GM12878 (cell line): ENCODE results near the gene PHF23. TPM values are rescaled to one million over a fixed set of nuclear protein-coding genes. Genes with fewer than 3 reads are reported as not detected.

Experiments used
- ATF3 ChIP-seq: IDR thresholded peaks from 2 replicates; pipeline ENCODE4 v1.6.1; 2011; ENCODE audit warnings: low read depth, mild to moderate bottlenecking, low read length, moderate library complexity, borderline replicate concordance; ENCODE audit errors: extremely low read depth
- CREB1 ChIP-seq: IDR thresholded peaks from 2 replicates; pipeline ENCODE4 v1.6.1; 2012; ENCODE audit warnings: low read depth, mild to moderate bottlenecking, inconsistent platforms
- CREM ChIP-seq: IDR thresholded peaks from 2 replicates; pipeline ENCODE4 v1.6.1; 2014; ENCODE audit warnings: antibody characterized with exemption, low read depth
- E4F1 ChIP-seq: fragments of 450-650 bp; IDR thresholded peaks from 2 replicates; pipeline ENCODE4 v1.6.1; 2018; ENCODE audit warnings: borderline replicate concordance, mild to moderate bottlenecking; ENCODE audit not compliant: partially characterized antibody
- HDAC2 ChIP-seq: fragments of 200-600 bp; sonication (generic); IDR thresholded peaks from 2 replicates; pipeline ENCODE4 v1.6.1; 2017
- KAT2A ChIP-seq: conservative IDR thresholded peaks from 2 replicates; pipeline ENCODE4 v1.6.1; 2011; ENCODE audit warnings: low read depth, low read length; ENCODE audit not compliant: control insufficient read depth
- KDM1A ChIP-seq: fragments of 200-600 bp; sonication (generic); IDR thresholded peaks from 2 replicates; pipeline ENCODE4 v1.6.1; 2016; ENCODE audit warnings: borderline replicate concordance
- MAX ChIP-seq: IDR thresholded peaks from 2 replicates; pipeline ENCODE4 v1.6.1; 2012; ENCODE audit warnings: low read depth, low read length, improper control_type of control experiment
- MTA3 ChIP-seq: IDR thresholded peaks from 2 replicates; pipeline ENCODE4 v1.6.1; 2012; ENCODE audit warnings: low read length, inconsistent platforms, borderline replicate concordance
- MXI1 ChIP-seq: fragments of 150-350 bp; IDR thresholded peaks from 2 replicates; pipeline ENCODE4 v1.6.1; 2011; ENCODE audit warnings: low read depth, mild to moderate bottlenecking, inconsistent platforms, low read length, improper control_type of control experiment
- NFXL1 ChIP-seq: fragments of 450-650 bp; IDR thresholded peaks from 2 replicates; pipeline ENCODE4 v1.6.1; 2017; ENCODE audit warnings: antibody characterized with exemption, mild to moderate bottlenecking, borderline replicate concordance
- NFYB ChIP-seq: IDR thresholded peaks from 2 replicates; pipeline ENCODE4 v1.6.1; 2011; ENCODE audit warnings: low read depth, mild to moderate bottlenecking, low read length, improper control_type of control experiment, moderate library complexity; ENCODE audit not compliant: insufficient read depth
- PKNOX1 ChIP-seq: fragments of 450-650 bp; IDR thresholded peaks from 2 replicates; pipeline ENCODE4 v1.6.1; 2016; ENCODE audit warnings: mild to moderate bottlenecking
- POLR2AphosphoS5 ChIP-seq: IDR thresholded peaks from 2 replicates; pipeline ENCODE4 v1.6.1; 2011; ENCODE audit warnings: mild to moderate bottlenecking, low read length, inconsistent platforms
- SIX5 ChIP-seq: IDR thresholded peaks from 2 replicates; pipeline ENCODE4 v1.6.1; 2011; ENCODE audit warnings: mild to moderate bottlenecking, low read depth, low read length, moderate library complexity; ENCODE audit not compliant: severe bottlenecking
- SMAD5 ChIP-seq: IDR thresholded peaks from 2 replicates; pipeline ENCODE4 v1.6.1; 2016; ENCODE audit warnings: antibody characterized with exemption, low read depth
- SMC3 ChIP-seq: IDR thresholded peaks from 2 replicates; pipeline ENCODE4 v1.6.1; 2011; ENCODE audit warnings: low read length, improper control_type of control experiment, borderline replicate concordance
- SPI1 ChIP-seq: IDR thresholded peaks from 2 replicates; pipeline ENCODE4 v1.6.1; 2011; ENCODE audit warnings: low read depth, mild to moderate bottlenecking, low read length, moderate library complexity, borderline replicate concordance; ENCODE audit not compliant: insufficient read depth
- STAT3 ChIP-seq: IDR thresholded peaks from 2 replicates; pipeline ENCODE4 v1.6.1; 2011; ENCODE audit warnings: low read depth, low read length, improper control_type of control experiment
- SUZ12 ChIP-seq: fragments of 200-600 bp; sonication (generic); IDR thresholded peaks from one replicate; pipeline ENCODE4 v1.6.1; 2018; ENCODE audit warnings: antibody characterized with exemption, mild to moderate bottlenecking; ENCODE audit not compliant: unreplicated experiment
- TCF12 ChIP-seq: IDR thresholded peaks from 2 replicates; pipeline ENCODE4 v1.6.1; 2011; ENCODE audit warnings: low read depth, mild to moderate bottlenecking, low read length
- ZBTB11 ChIP-seq: fragments of 450-650 bp; formaldehyde crosslinking; IDR thresholded peaks from 2 replicates; pipeline ENCODE4 v1.5.0; 2022; ENCODE audit warnings: mild to moderate bottlenecking, missing genetic modification characterization
- ZNF384 ChIP-seq: IDR thresholded peaks from 2 replicates; pipeline ENCODE4 v1.6.1; 2012; ENCODE audit warnings: low read depth, mild to moderate bottlenecking, low read length, improper control_type of control experiment, borderline replicate concordance
- polyA plus RNA-seq, 11 experiments: library from polyadenylated mRNA; depleted of rRNA in 4 of 11; unstranded in 6 of 11; stranded (reverse) in 5 of 11; fragments of >200 nt; fragmentation: Nextera tagmentation in 4 of 11; fragmentation: Illumina TruSeq in 1 of 11; extraction: Ambion mirVana in 4 of 11; extraction: Trizol in 1 of 11; gene quantifications; 1 replicate in 1 of 11; 2 replicates in 10 of 11; pipeline versions ENCODE4 v1.2.1 to v1.2.3, GENCODE V29; 2011 to 2016; ENCODE audit warnings: inconsistent platforms in 2 of 11, missing spikeins in 2 of 11, low read depth in 1 of 11
- total RNA-seq, 4 experiments: library from RNA; depleted of rRNA in 3 of 4; stranded (reverse); fragments of >200 nt in 3 of 4; fragmentation: Illumina TruSeq in 1 of 4; extraction: Trizol in 1 of 4; gene quantifications; 2 replicates each; pipeline versions ENCODE4 v1.2.1 to v1.2.3, GENCODE V29; 2013 to 2021

Gene PHF23
- total and polyA plus RNA-seq, 10 of the 15 experiments (the other 5 are each of a cell fraction or from before 2014, with no cell fraction given): 8.2 to 84.8 (median 32.6) TPM

GRCh38 chr17:7219812-7220592 lies 19.3 kb downstream of the PHF23 start, which contains the start of the genes ACADVL and DLG4 (continued):
- TF ChIP-seq POLR2AphosphoS5 (peak; percentile 48; the same call in 1 of the 2 replicates), CREM (peak; percentile 79), MTA3 (0 out of 2 replicates have a peak, but pooled peaks have one; percentile 41), NFYB (no peak), SIX5 (peak; percentile 83), STAT3 (no peak), E4F1 (no peak), SMC3 (no peak), MXI1 (no peak; the same call in 1 of the 2 replicates), HDAC2 (no peak), TCF12 (no peak), ZNF384 (no peak), SUZ12 (no peak), SMAD5 (no peak), ATF3 (no peak), ZBTB11 (no peak), SPI1 (peak; percentile 5; the same call in 1 of the 2 replicates), PKNOX1 (no peak), NFXL1 (no peak), KAT2A (no peak), CREB1 (peak; percentile 81), KDM1A (no peak), MAX (0 out of 2 replicates have a peak, but pooled peaks have one; percentile 57)
